Liver (tissue), 9 donors: ENCODE measurements around the gene NFIX. TPM values are rescaled to one million over a fixed set of nuclear protein-coding genes. Genes with fewer than 3 reads are reported as not detected.

Experiments used
- DNase-seq: peaks from one replicate; pipeline ENCODE4 v3.0.0-alpha.2; 2017; ENCODE audit warnings: low spot score
- H3K27ac ChIP-seq, 2 donors: one replicate each; pipeline ENCODE4 v1.7.0; 2013; ENCODE audit warnings: inconsistent platforms in 2 of 2, low read length in 2 of 2, control low read depth in 1 of 2, low read depth in 1 of 2, mild to moderate bottlenecking in 1 of 2
- H3K27me3 ChIP-seq, 4 donors: one replicate each; pipeline versions ENCODE4 v1.6.1 to v1.7.0; 2013; ENCODE audit warnings: low read length in 3 of 4, inconsistent platforms in 1 of 4, mild to moderate bottlenecking in 1 of 4, moderate library complexity in 1 of 4; ENCODE audit not compliant: control insufficient read depth in 4 of 4, insufficient read depth in 4 of 4
- H3K36me3 ChIP-seq, 4 donors: one replicate each; pipeline versions ENCODE4 v1.6.1 to v1.7.0; 2013; ENCODE audit warnings: low read length in 3 of 4, mild to moderate bottlenecking in 3 of 4, low read depth in 1 of 4, moderate library complexity in 1 of 4; ENCODE audit not compliant: control insufficient read depth in 4 of 4, insufficient read depth in 3 of 4
- H3K4me1 ChIP-seq, 4 donors: one replicate each; pipeline versions ENCODE4 v1.6.1 to v1.7.0; 2013; ENCODE audit warnings: low read length in 3 of 4, mild to moderate bottlenecking in 3 of 4, moderate library complexity in 1 of 4; ENCODE audit not compliant: control insufficient read depth in 4 of 4, insufficient read depth in 4 of 4
- H3K4me3 ChIP-seq, 3 donors: one replicate each; pipeline versions ENCODE4 v1.6.1 to v1.7.0; 2013; ENCODE audit warnings: low read length in 3 of 3, control low read depth in 1 of 3, low read depth in 1 of 3, mild to moderate bottlenecking in 1 of 3
- H3K9ac ChIP-seq, 2 donors: one replicate each; pipeline ENCODE4 v1.7.0; 2013; ENCODE audit warnings: low read length in 2 of 2, mild to moderate bottlenecking in 2 of 2, moderate library complexity in 2 of 2, control low read depth in 1 of 2, low read depth in 1 of 2
- H3K9me3 ChIP-seq, 4 donors: one replicate each; pipeline versions ENCODE4 v1.6.1 to v1.7.0; 2013; ENCODE audit warnings: low read length in 3 of 4; ENCODE audit not compliant: control insufficient read depth in 4 of 4
- EGR1 ChIP-seq, 2 donors: IDR thresholded peaks; 2 replicates each; pipeline ENCODE4 v1.6.1; 2016 to 2018; ENCODE audit warnings: antibody characterized with exemption in 2 of 2, low read depth in 2 of 2
- FOXA1 ChIP-seq: IDR thresholded peaks from 2 replicates; pipeline ENCODE4 v1.6.1; 2016; ENCODE audit warnings: antibody characterized with exemption
- GABPA ChIP-seq, 2 donors: IDR thresholded peaks in 1 of 2; conservative IDR thresholded peaks in 1 of 2; 2 replicates each; pipeline ENCODE4 v1.6.1; 2016; ENCODE audit warnings: antibody characterized with exemption in 2 of 2, mild to moderate bottlenecking in 1 of 2, moderate library complexity in 1 of 2
- HNF4A ChIP-seq, 2 donors: conservative IDR thresholded peaks; 2 replicates each; pipeline ENCODE4 v1.6.1; 2016; ENCODE audit warnings: antibody characterized with exemption in 2 of 2, mild to moderate bottlenecking in 2 of 2
- JUND ChIP-seq, 2 donors: IDR thresholded peaks; 2 replicates each; pipeline ENCODE4 v1.6.1; 2016; ENCODE audit warnings: antibody characterized with exemption in 2 of 2
- NR2F2 ChIP-seq: IDR thresholded peaks from 2 replicates; pipeline ENCODE4 v1.6.1; 2016; ENCODE audit warnings: antibody characterized with exemption
- RAD21 ChIP-seq, 2 donors: IDR thresholded peaks; 2 replicates each; pipeline ENCODE4 v1.6.1; 2016; ENCODE audit warnings: antibody characterized with exemption in 2 of 2, mild to moderate bottlenecking in 2 of 2
- RXRA ChIP-seq, 2 donors: IDR thresholded peaks; 2 replicates each; pipeline ENCODE4 v1.6.1; 2017 to 2018; ENCODE audit warnings: antibody characterized with exemption in 2 of 2, mild to moderate bottlenecking in 1 of 2
- WGBS: extraction: QIAGEN DNeasy Blood & Tissue Kit; methylation state at CpG from one replicate; pipeline ENCODE4 v1.1.7; 2013; 5-methylcytosine and 5-hydroxymethylcytosine counted together
- polyA plus RNA-seq, 2 donors: library from polyadenylated mRNA; stranded (reverse) in 1 of 2; unstranded in 1 of 2; fragments of 200-250 nt in 1 of 2; fragments of >200 nt in 1 of 2; fragmentation: Nextera tagmentation in 1 of 2; extraction: Ambion mirVana in 1 of 2; gene quantifications; one replicate each; pipeline versions ENCODE4 v1.2.1 to v1.2.3, GENCODE V29; 2013 to 2015
- total RNA-seq, 2 donors: library from RNA; depleted of rRNA; stranded (reverse); fragments of >200 nt; gene quantifications; one replicate each; pipeline ENCODE4 v1.2.3, GENCODE V29; 2014
- TF ChIP-seq, protein P1 (sequence below): IDR thresholded peaks from 2 replicates; pipeline ENCODE4 v1.6.1; 2016; ENCODE audit warnings: antibody characterized with exemption
- TF ChIP-seq, protein P2 (sequence below): fragments of 150-350 bp; IDR thresholded peaks from 2 replicates; pipeline ENCODE4 v1.5.1; 2017; ENCODE audit warnings: improper control_type of control experiment, low read depth, low read length; ENCODE audit not compliant: missing input control
- TF ChIP-seq, protein P3 (sequence below): IDR thresholded peaks from 2 replicates; pipeline ENCODE4 v1.6.1; 2016; ENCODE audit warnings: antibody characterized with exemption, mild to moderate bottlenecking
- donor health status: healthy.
- donor health status: healthy.
- donor health status: healthy.
- donor health status: healthy.
- donor health status: healthy.

NFIX gene
- total and polyA plus RNA-seq, 4 donors = 3.3 to 18.4 (median 12.6) TPM

DNA sequence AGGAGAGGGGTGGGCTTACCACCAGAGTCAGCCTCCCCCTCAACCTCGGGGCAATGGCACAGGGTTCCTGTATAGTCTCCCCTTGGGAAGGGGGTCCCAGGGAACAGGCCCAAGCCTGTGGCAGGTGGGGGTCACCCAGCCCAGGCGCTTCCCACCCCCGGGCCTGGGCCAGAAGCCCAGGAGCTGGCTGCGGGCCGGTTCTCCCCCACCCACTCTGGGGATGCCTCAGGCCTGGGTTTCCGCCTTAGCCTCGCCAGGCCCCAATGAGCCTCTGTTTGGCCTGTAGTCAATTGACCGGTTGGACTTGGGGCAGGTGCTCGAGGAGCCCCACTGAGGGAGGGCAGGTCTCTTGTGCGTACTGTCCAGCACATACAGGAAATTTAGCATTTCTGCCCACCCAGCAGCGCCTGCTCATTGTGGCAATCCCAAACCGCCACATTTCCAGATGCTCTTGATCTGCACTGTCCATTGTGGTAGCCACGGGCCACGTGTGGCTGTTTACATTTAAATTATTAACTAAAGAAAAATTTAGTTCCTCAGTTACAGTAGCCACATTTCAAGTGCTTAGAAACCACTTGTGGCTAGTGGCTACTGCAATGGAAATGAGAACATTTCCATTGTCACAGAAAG, 97.4 kb downstream of the NFIX start:
- Histone ChIP-seq H3K9me3 (no peaks in the 10 kb centered on the region), H3K9ac (no peak overlapping the region), H3K4me3 (no peak overlapping the region), H3K27me3 (no peaks in the 10 kb centered on the region), H3K4me1 (peaks cover 15 to 47% (median 28%) of the 10 kb centered on the region in 4 donors), H3K36me3 (peaks cover 0 to 6% (median 2%) of the 10 kb centered on the region in 4 donors), H3K27ac (peak overlapping the region; percentile 49 to 61)
- DNase-seq = no peak
- TF ChIP-seq HNF4A (conservative IDR thresholded peaks at IDR 0.05) (peak; percentile 15 to 27), RXRA (IDR thresholded peaks at IDR 0.05) (no peak), FOXA1 (no peak)
- WGBS = 67% methylated on average over 14 of the region's 14 CpGs

- WGBS = 49% methylated on average over 12 of the region's 12 CpGs
Observed at GRCh38 chr19:13093407-13094105, 98.3 kb downstream of the NFIX start.

More at GRCh38 chr19:13093407-13094105, 98.3 kb downstream of the NFIX start:
- DNase-seq = peak; percentile 88
- H3K4me3 ChIP-seq = no peak overlapping the region
- no peak for TF ChIP-seq FOXA1
- peak in 1 of 2 donors; percentile 16 for TF ChIP-seq RXRA (IDR thresholded peaks at IDR 0.05)
- TF ChIP-seq, protein P1, sequence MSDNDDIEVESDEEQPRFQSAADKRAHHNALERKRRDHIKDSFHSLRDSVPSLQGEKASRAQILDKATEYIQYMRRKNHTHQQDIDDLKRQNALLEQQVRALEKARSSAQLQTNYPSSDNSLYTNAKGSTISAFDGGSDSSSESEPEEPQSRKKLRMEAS = no peak
- no peak for TF ChIP-seq EGR1 (IDR thresholded peaks at IDR 0.05; ENCODE audit: low read depth in 2 of 2)
- TF ChIP-seq, protein P2, sequence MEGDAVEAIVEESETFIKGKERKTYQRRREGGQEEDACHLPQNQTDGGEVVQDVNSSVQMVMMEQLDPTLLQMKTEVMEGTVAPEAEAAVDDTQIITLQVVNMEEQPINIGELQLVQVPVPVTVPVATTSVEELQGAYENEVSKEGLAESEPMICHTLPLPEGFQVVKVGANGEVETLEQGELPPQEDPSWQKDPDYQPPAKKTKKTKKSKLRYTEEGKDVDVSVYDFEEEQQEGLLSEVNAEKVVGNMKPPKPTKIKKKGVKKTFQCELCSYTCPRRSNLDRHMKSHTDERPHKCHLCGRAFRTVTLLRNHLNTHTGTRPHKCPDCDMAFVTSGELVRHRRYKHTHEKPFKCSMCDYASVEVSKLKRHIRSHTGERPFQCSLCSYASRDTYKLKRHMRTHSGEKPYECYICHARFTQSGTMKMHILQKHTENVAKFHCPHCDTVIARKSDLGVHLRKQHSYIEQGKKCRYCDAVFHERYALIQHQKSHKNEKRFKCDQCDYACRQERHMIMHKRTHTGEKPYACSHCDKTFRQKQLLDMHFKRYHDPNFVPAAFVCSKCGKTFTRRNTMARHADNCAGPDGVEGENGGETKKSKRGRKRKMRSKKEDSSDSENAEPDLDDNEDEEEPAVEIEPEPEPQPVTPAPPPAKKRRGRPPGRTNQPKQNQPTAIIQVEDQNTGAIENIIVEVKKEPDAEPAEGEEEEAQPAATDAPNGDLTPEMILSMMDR = peak; percentile 94
- TF ChIP-seq NR2F2 = no peak
- no peak for TF ChIP-seq JUND (IDR thresholded peaks at IDR 0.05)
- no peak for TF ChIP-seq GABPA (IDR thresholded peaks at IDR 0.05 in 1 of 2, conservative IDR thresholded peaks at IDR 0.05 in 1 of 2)
- TF ChIP-seq, protein P3, sequence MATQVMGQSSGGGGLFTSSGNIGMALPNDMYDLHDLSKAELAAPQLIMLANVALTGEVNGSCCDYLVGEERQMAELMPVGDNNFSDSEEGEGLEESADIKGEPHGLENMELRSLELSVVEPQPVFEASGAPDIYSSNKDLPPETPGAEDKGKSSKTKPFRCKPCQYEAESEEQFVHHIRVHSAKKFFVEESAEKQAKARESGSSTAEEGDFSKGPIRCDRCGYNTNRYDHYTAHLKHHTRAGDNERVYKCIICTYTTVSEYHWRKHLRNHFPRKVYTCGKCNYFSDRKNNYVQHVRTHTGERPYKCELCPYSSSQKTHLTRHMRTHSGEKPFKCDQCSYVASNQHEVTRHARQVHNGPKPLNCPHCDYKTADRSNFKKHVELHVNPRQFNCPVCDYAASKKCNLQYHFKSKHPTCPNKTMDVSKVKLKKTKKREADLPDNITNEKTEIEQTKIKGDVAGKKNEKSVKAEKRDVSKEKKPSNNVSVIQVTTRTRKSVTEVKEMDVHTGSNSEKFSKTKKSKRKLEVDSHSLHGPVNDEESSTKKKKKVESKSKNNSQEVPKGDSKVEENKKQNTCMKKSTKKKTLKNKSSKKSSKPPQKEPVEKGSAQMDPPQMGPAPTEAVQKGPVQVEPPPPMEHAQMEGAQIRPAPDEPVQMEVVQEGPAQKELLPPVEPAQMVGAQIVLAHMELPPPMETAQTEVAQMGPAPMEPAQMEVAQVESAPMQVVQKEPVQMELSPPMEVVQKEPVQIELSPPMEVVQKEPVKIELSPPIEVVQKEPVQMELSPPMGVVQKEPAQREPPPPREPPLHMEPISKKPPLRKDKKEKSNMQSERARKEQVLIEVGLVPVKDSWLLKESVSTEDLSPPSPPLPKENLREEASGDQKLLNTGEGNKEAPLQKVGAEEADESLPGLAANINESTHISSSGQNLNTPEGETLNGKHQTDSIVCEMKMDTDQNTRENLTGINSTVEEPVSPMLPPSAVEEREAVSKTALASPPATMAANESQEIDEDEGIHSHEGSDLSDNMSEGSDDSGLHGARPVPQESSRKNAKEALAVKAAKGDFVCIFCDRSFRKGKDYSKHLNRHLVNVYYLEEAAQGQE = no peak
- no peak for TF ChIP-seq HNF4A (conservative IDR thresholded peaks at IDR 0.05)
- peak; percentile 96 to 98 for TF ChIP-seq RAD21 (IDR thresholded peaks at IDR 0.05)
- no peak overlapping the region for H3K27ac ChIP-seq
- H3K4me1 ChIP-seq = peaks cover 18 to 47% (median 29%) of the 10 kb centered on the region in 4 donors
- H3K9ac ChIP-seq = no peak overlapping the region
- no peaks in the 10 kb centered on the region for H3K9me3 ChIP-seq
- peaks cover 0 to 6% (median 2%) of the 10 kb centered on the region in 4 donors for H3K36me3 ChIP-seq
- H3K27me3 ChIP-seq = no peaks in the 10 kb centered on the region
